ENCODE data around the gene MBD5.

GRCh38 chr2:148058641-148059040, 37.8 kb downstream of the MBD5 start:
- no peak for TF ChIP-seq CTCF (IDR thresholded peaks at IDR 0.05)
- TF ChIP-seq EZH2 (IDR thresholded peaks at IDR 0.05): no peak

All from neural progenitor cell (in vitro differentiated cells).